ENCODE results near the gene CLEC2D. TPM values are rescaled to one million over a fixed set of nuclear protein-coding genes. Genes with fewer than 3 reads are reported as not detected.

CLEC2D gene
- total RNA-seq, 1 donor from 2014 or later, result 492 TPM

GRCh38 chr12:9634177-9634803 is 35.2 kb upstream of the CLEC2D start:
- Mint-ChIP-seq H3K9me3 (peaks cover 4% of the 10 kb centered on the region), H3K27me3 (no peaks in the 10 kb centered on the region), H3K4me3 (peak overlapping the region; percentile 66), H3K4me1 (peaks cover 60% of the 10 kb centered on the region), H3K36me3 (ENCODE audit: low read depth) (peaks cover 5% of the 10 kb centered on the region), H3K27ac (peak overlapping the region; percentile 86)
- CTCF ChIA-PET, result interaction anchor here (0.7 to 5.7 kb wide), 29 partner anchors 13 to 505 kb away, joined by 3 to 44 read pairs (median 4); partner anchors contain the start of gene CLEC2D
- POLR2A ChIA-PET, result interaction anchor here (1.0 to 8.1 kb wide), 10 partner anchors 14 to 98 kb away, joined by 3 to 98 read pairs (median 4); partner anchors contain the start of genes CLEC2D and CLECL1
- peak; percentile 57 for TF ChIP-seq CTCF (IDR thresholded peaks at IDR 0.05)
- intact Hi-C loops (cut with micrococcal nuclease), result loop anchor here (1.0 kb wide), 10 partner anchors 14 to 303 kb away; partner anchors contain the start of gene CLEC2D
- peak; percentile 80 for ATAC-seq (ENCODE audit: low read depth)
- DNase-seq, result no peak

GRCh38 chr12:9634969-9635754 is 34.4 kb upstream of the CLEC2D start:
- ChIA-PET POLR2A (interaction anchor here (0.6 to 8.1 kb wide), 17 partner anchors 13 to 303 kb away, joined by 3 to 98 read pairs (median 4); partner anchors contain the start of genes CLEC2D and CLECL1), CTCF (interaction anchor here (0.7 to 5.7 kb wide), 29 partner anchors 12 to 304 kb away, joined by 3 to 44 read pairs (median 4); partner anchors contain the start of gene CLEC2D)
- ATAC-seq (ENCODE audit: low read depth) (no peak), DNase-seq (no peak)
- peaks cover 61% of the 10 kb centered on the region for H3K4me1 Mint-ChIP-seq
- intact Hi-C loops (cut with micrococcal nuclease), result loop anchor here (1.0 kb wide), 10 partner anchors 13 to 304 kb away; partner anchors contain the start of gene CLEC2D
- peaks cover 5% of the 10 kb centered on the region for H3K36me3 Mint-ChIP-seq (ENCODE audit: low read depth)
- no peak for TF ChIP-seq CTCF (IDR thresholded peaks at IDR 0.05)
- H3K27me3 Mint-ChIP-seq, result no peaks in the 10 kb centered on the region
- H3K27ac Mint-ChIP-seq, result peak overlapping the region; percentile 87
- peaks cover 4% of the 10 kb centered on the region for H3K9me3 Mint-ChIP-seq
- H3K4me3 Mint-ChIP-seq, result peak overlapping the region; percentile 46

GRCh38 chr12:9636150-9636850 is 33.2 kb upstream of the CLEC2D start:
- ChIA-PET POLR2A (interaction anchor here (1.0 to 8.1 kb wide), 5 partner anchors 13 to 86 kb away, joined by 5 to 98 read pairs (median 7); partner anchors contain the start of gene CLEC2D), CTCF (interaction anchor here (0.8 to 5.7 kb wide), 5 partner anchors 70 to 116 kb away, joined by 3 to 36 read pairs (median 4); no protein-coding TSS in a partner anchor)
- intact Hi-C loops (cut with micrococcal nuclease), result no loop called here
- Mint-ChIP-seq H3K36me3 (ENCODE audit: low read depth) (peaks cover 5% of the 10 kb centered on the region), H3K4me1 (peaks cover 65% of the 10 kb centered on the region), H3K27ac (peak overlapping the region; percentile 87), H3K4me3 (peak overlapping the region; percentile 46), H3K27me3 (no peaks in the 10 kb centered on the region), H3K9me3 (peaks cover 4% of the 10 kb centered on the region)
- ATAC-seq (ENCODE audit: low read depth) (no peak), DNase-seq (no peak)
- TF ChIP-seq CTCF (IDR thresholded peaks at IDR 0.05), result no peak

GRCh38 chr12:9636851-9637206 is 32.7 kb upstream of the CLEC2D start:
- ChIA-PET CTCF (interaction anchor here (5.7 kb wide), 1 partner anchor 72 kb away, joined by 36 read pairs; no protein-coding TSS in a partner anchor), POLR2A (interaction anchor here (1.6 to 8.1 kb wide), 3 partner anchors 12 to 66 kb away, joined by 7 to 98 read pairs (median 98); partner anchors contain the start of gene CLEC2D)
- intact Hi-C loops (cut with micrococcal nuclease), result no loop called here
- peaks cover 5% of the 10 kb centered on the region for H3K36me3 Mint-ChIP-seq (ENCODE audit: low read depth)
- no peaks in the 10 kb centered on the region for H3K27me3 Mint-ChIP-seq
- no peak overlapping the region for H3K4me3 Mint-ChIP-seq
- H3K9me3 Mint-ChIP-seq, result peaks cover 4% of the 10 kb centered on the region
- TF ChIP-seq CTCF (IDR thresholded peaks at IDR 0.05), result no peak
- peaks cover 65% of the 10 kb centered on the region for H3K4me1 Mint-ChIP-seq
- peak overlapping the region; percentile 87 for H3K27ac Mint-ChIP-seq
- DNase-seq, result no peak
- no peak for ATAC-seq (ENCODE audit: low read depth)

All from activated B cell treated with CpG ODN at 0.5 μM for 24 hours (primary cell).